ENCODE data around the gene ATAD1.

- TF ChIP-seq POLR2A (IDR thresholded peaks at IDR 0.05) (no peak), CTCF (IDR thresholded peaks at IDR 0.05) (no peak), POLR2AphosphoS5 (IDR thresholded peaks at IDR 0.05) (no peak)
Observed at GRCh38 chr10:87739703-87740102, 78.3 kb downstream of the ATAD1 start.

All from gastroesophageal sphincter (tissue), 3 donors.